Neuronal stem cell (in vitro differentiated cells): ENCODE results near the gene CARM1.
A peak's percentile ranks its signal among the peaks of the same experiment; 100 is the strongest.
"Not testable (repeated sequence)": the region's sequence is repeated elsewhere in the genome, so short reads cannot be mapped to it uniquely, and the experiment has no call there.

ENCODE experiments used
- DNase-seq: peaks from one replicate; pipeline ENCODE4 v3.0.0-alpha.2; 2013; ENCODE audit warnings: low spot score
- H2AFZ ChIP-seq: one replicate; pipeline ENCODE4 v1.6.1; 2013; ENCODE audit warnings: mild to moderate bottlenecking, low read length, inconsistent platforms
- H2AK5ac ChIP-seq: 2 replicates; pipeline ENCODE4 v1.6.1; 2013; ENCODE audit warnings: low read depth, mild to moderate bottlenecking, inconsistent platforms, low read length, moderate library complexity, mixed read lengths
- H2BK120ac ChIP-seq: 2 replicates; pipeline ENCODE4 v1.6.1; 2013; ENCODE audit warnings: low read depth, mild to moderate bottlenecking, inconsistent platforms, low read length, moderate library complexity, mixed read lengths
- H2BK12ac ChIP-seq: one replicate; pipeline ENCODE4 v1.6.1; 2013; ENCODE audit warnings: low read length, inconsistent platforms
- H2BK15ac ChIP-seq: 2 replicates; pipeline ENCODE4 v1.6.1; 2013; ENCODE audit warnings: mild to moderate bottlenecking, low read length, inconsistent platforms, mixed read lengths
- H2BK5ac ChIP-seq: one replicate; pipeline ENCODE4 v1.6.1; 2013; ENCODE audit warnings: inconsistent platforms, mild to moderate bottlenecking, low read length, moderate library complexity
- H3K14ac ChIP-seq: one replicate; pipeline ENCODE4 v1.6.1; 2013; ENCODE audit warnings: low read length, inconsistent platforms
- H3K18ac ChIP-seq: 2 replicates; pipeline ENCODE4 v1.6.1; 2013; ENCODE audit warnings: low read length, inconsistent platforms
- H3K23ac ChIP-seq: 2 replicates; pipeline ENCODE4 v1.6.1; 2013; ENCODE audit warnings: low read depth, mild to moderate bottlenecking, mixed read lengths, low read length, inconsistent platforms; ENCODE audit not compliant: poor library complexity
- H3K27ac ChIP-seq: replicated peaks from 3 replicates; pipeline ENCODE4 v1.5.1; 2013; ENCODE audit warnings: low read length, inconsistent platforms
- H3K27me3 ChIP-seq, 3 experiments: 2 replicates each; pipeline ENCODE4 v1.6.1; 2013; ENCODE audit warnings: low read length in 3 of 3, mild to moderate bottlenecking in 2 of 3, inconsistent platforms in 1 of 3, low read depth in 1 of 3, mixed read lengths in 1 of 3, moderate library complexity in 1 of 3; ENCODE audit not compliant: control insufficient read depth in 3 of 3, insufficient read depth in 3 of 3
- H3K36me3 ChIP-seq, 2 donors: replicated peaks in 1 of 2; 2 replicates each; pipeline ENCODE4 v1.6.1; 2013; ENCODE audit warnings: low read length in 2 of 2; ENCODE audit not compliant: control insufficient read depth in 2 of 2, insufficient read depth in 2 of 2
- H3K4ac ChIP-seq: 2 replicates; pipeline ENCODE4 v1.6.1; 2013; ENCODE audit warnings: inconsistent platforms, mild to moderate bottlenecking, low read length, moderate library complexity
- H3K4me1 ChIP-seq, 2 donors: 1 replicate in 1 of 2; 2 replicates in 1 of 2; pipeline ENCODE4 v1.6.1; 2013; ENCODE audit warnings: low read length in 2 of 2, low read depth in 1 of 2; ENCODE audit not compliant: control insufficient read depth in 2 of 2, insufficient read depth in 1 of 2
- H3K4me2 ChIP-seq: one replicate; pipeline ENCODE4 v1.6.1; 2013; ENCODE audit warnings: mild to moderate bottlenecking, low read length, inconsistent platforms; ENCODE audit not compliant: insufficient read depth, poor library complexity, severe bottlenecking
- H3K4me3 ChIP-seq, 2 donors: 2 replicates each; pipeline ENCODE4 v1.5.1; 2013; ENCODE audit warnings: low read length in 2 of 2, mild to moderate bottlenecking in 2 of 2, inconsistent platforms in 1 of 2, moderate library complexity in 1 of 2
- H3K79me1 ChIP-seq: one replicate; pipeline ENCODE4 v1.6.1; 2013; ENCODE audit warnings: low read depth, mild to moderate bottlenecking, inconsistent platforms, low read length, moderate library complexity
- H3K9ac ChIP-seq: one replicate; pipeline ENCODE4 v1.6.1; 2013; ENCODE audit warnings: mild to moderate bottlenecking, low read depth, low read length, inconsistent platforms; ENCODE audit not compliant: poor library complexity
- H3K9me3 ChIP-seq, 2 donors: replicated peaks in 1 of 2; 2 replicates each; pipeline versions ENCODE3 to v1.6.1; 2013; ENCODE audit warnings: low read length in 2 of 2, mild to moderate bottlenecking in 2 of 2, inconsistent platforms in 1 of 2, low read depth in 1 of 2, mixed read lengths in 1 of 2, moderate library complexity in 1 of 2; ENCODE audit not compliant: control insufficient read depth in 2 of 2, insufficient read depth in 1 of 2
- H4K8ac ChIP-seq: one replicate; pipeline ENCODE4 v1.6.1; 2013; ENCODE audit warnings: low read depth, mild to moderate bottlenecking, inconsistent platforms, low read length, moderate library complexity
- H4K91ac ChIP-seq: one replicate; pipeline ENCODE4 v1.6.1; 2013; ENCODE audit warnings: low read length, low read depth, mild to moderate bottlenecking, inconsistent platforms; ENCODE audit not compliant: poor library complexity
- WGBS, 2 donors: extraction: QIAGEN DNeasy Blood & Tissue Kit; methylation state at CpG; one replicate each; pipeline ENCODE4 v1.1.7; 2013; ENCODE audit warnings: missing lambda C conversion rate in 2 of 2, mixed read lengths in 1 of 2; ENCODE audit not compliant: insufficient read length in 2 of 2, insufficient replicate concordance in 1 of 2; ENCODE audit errors: extremely low coverage in 2 of 2; 5-methylcytosine and 5-hydroxymethylcytosine counted together

CARM1 gene

DNA sequence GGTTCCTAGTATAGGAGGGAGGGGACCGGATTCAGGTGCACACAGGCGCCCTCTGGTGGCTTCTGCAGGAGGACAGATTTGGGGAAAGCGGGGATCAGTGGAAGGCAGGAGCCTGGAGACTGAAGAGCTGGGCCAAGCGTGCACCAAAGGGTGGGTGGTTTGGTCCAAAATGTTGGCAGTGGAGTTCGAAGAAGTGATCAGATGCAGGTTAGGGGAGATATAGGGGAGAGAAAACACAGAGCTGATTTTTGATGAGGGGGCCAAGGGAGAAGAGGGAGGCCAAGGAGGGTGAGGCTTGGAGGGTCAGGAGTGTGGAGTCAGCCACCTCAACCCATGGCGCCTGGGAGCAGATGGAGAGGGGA lies 6.8 kb upstream of the CARM1 start:
- Histone ChIP-seq H2BK5ac (no peak overlapping the region), H3K27ac (no peak overlapping the region), H3K27me3 (no peaks in the 10 kb centered on the region), H3K4me3 (no peak overlapping the region), H4K91ac (no peak overlapping the region), H3K4ac (no peak overlapping the region), H3K79me1 (no peaks in the 10 kb centered on the region), H3K4me1 (peaks cover 0 to 11% of the 10 kb centered on the region in 2 donors), H3K36me3 (no peaks in the 10 kb centered on the region), H3K9ac (no peak overlapping the region), H2BK15ac (no peak overlapping the region), H3K9me3 (no peaks in the 10 kb centered on the region), H3K14ac (no peak overlapping the region), H2BK120ac (no peak overlapping the region), H3K4me2 (no peak overlapping the region), H3K23ac (no peak overlapping the region), H2BK12ac (no peak overlapping the region), H4K8ac (no peak overlapping the region), H2AFZ (peak overlapping the region; percentile 78), H3K18ac (no peak overlapping the region), H2AK5ac (no peak overlapping the region)
- DNase-seq: peak; percentile 73
- no CpG with 5 or more reads among the region's 6 CpGs for WGBS, 2 donors

DNA sequence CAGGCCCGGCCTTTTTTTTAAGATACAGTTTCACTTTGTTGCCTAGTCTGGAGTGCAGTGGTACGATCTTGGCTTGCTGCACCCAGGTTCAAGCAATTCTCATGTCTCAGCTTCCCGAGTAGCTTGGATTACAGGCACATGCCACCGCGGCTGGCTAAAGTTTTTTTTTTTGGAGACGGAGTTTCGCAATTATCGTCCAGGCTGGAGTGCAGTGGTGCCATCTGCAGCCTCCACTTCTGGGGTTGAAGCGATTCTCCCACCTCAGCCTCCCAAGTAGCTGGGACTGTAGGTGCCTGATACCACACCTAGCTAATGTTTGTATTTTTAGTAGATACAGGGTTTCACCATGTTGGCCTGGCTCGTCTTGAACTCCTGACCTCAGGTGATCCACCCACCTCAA lies 4.9 kb upstream of the CARM1 start:
- WGBS, 2 donors: no CpG with 5 or more reads among the region's 10 CpGs

DNA sequence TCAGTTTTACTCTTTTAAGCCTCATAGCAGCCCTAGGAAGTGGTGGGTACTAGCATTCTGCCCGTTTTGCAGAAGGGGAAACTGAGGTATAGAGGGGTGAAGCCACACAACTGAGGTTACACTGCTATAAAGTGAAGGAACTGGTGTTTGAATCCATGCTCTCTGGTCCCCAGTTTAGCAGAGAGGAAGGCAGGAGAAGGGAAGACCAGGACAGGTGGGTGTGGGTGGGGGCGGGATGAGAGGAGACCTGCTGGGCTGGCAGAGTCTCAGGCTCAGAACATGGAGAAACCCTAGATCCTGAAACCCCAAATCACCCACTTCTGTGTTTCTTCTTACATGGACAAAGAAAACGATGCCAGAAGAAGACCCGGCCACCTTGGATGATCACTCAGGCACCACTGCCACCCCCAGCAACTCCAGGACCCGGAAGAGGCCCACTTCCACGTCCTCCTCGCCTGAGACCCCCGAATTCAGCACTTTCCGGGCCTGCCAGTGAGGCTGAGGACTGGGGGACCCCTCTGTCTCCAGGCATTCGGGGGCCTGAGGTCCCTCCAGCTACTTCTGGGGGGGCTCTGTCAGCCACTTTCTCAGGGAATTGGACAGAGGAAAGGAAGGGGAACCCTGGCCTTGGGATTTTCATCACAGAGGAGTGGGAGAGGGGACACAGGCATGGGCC lies 2.3 kb upstream of the CARM1 start:
- Histone ChIP-seq H4K91ac (peak overlapping the region; percentile 46), H4K8ac (no peak overlapping the region), H3K23ac (no peak overlapping the region), H3K14ac (peak overlapping the region; percentile 21), H2AFZ (peak overlapping the region; percentile 40), H2BK12ac (peak overlapping the region; percentile 90), H2BK5ac (peak overlapping the region; percentile 42), H3K4me1 (peaks cover 7 to 8% of the 10 kb centered on the region in 2 donors), H2BK15ac (peak overlapping the region; percentile 53), H3K9me3 (no peaks in the 10 kb centered on the region), H3K4me2 (no peak overlapping the region), H3K9ac (no peak overlapping the region), H3K27me3 (no peaks in the 10 kb centered on the region), H3K79me1 (peaks cover 5% of the 10 kb centered on the region), H2AK5ac (peak overlapping the region; percentile 100), H3K4me3 (no peak overlapping the region), H3K4ac (peak overlapping the region; percentile 84), H3K27ac (no peak overlapping the region), H3K36me3 (peaks cover 0 to 3% of the 10 kb centered on the region in 2 donors), H3K18ac (peak overlapping the region; percentile 65), H2BK120ac (no peak overlapping the region)
- WGBS, 2 donors: no CpG with 5 or more reads among the region's 10 CpGs
- no peak for DNase-seq

More for the DNA sequence above, 4.9 kb upstream of the CARM1 start:
- Histone ChIP-seq H2BK5ac (no peak overlapping the region), H3K79me1 (no peaks in the 10 kb centered on the region), H3K9me3 (no peaks in the 10 kb centered on the region), H3K27me3 (no peaks in the 10 kb centered on the region), H3K4me2 (no peak overlapping the region), H2AFZ (no peak overlapping the region), H3K36me3 (no peaks in the 10 kb centered on the region), H3K23ac (no peak overlapping the region), H2BK15ac (no peak overlapping the region), H3K4me1 (peaks cover 4 to 15% of the 10 kb centered on the region in 2 donors), H2BK120ac (no peak overlapping the region), H3K4ac (no peak overlapping the region), H2BK12ac (no peak overlapping the region), H3K27ac (no peak overlapping the region), H2AK5ac (no peak overlapping the region), H4K8ac (no peak overlapping the region), H3K4me3 (no peak overlapping the region), H4K91ac (no peak overlapping the region), H3K18ac (no peak overlapping the region), H3K14ac (no peak overlapping the region), H3K9ac (no peak overlapping the region)
- DNase-seq: no peak

DNA sequence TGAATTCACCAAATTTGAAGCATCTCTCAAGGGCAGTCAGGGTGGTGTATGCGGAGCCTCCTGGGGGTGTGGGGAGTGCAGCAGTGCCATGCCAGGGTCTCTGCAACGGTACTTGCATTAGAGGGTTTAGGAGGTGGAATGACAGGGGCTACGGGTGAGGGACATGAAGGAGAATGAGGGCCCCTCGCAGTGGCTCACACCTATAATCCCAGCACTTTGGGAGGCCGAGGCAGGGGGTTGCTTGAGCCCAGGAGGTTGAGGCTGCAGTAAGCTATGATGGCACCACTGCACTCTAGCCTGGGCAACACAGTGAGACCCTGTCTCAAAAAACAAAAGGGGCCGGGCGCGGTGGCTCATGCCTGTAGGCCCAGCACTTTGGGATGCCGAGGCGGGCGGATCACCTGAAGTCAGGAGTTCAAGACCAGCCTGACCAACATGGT lies 1.5 kb upstream of the CARM1 start:
- peak overlapping the region; percentile 42 for H2BK5ac ChIP-seq
- not testable (repeated sequence) for H3K14ac ChIP-seq, H3K27me3 ChIP-seq, H3K79me1 ChIP-seq, H4K8ac ChIP-seq, H2AFZ ChIP-seq, H3K4ac ChIP-seq, H3K4me2 ChIP-seq, DNase-seq, H3K4me3 ChIP-seq, H2BK120ac ChIP-seq, H3K9me3 ChIP-seq, H3K9ac ChIP-seq, H3K4me1 ChIP-seq, H3K23ac ChIP-seq
- peak overlapping the region; percentile 53 for H2BK15ac ChIP-seq
- H3K18ac ChIP-seq: peak overlapping the region; percentile 92
- H2BK12ac ChIP-seq: peak overlapping the region; percentile 58
- H2AK5ac ChIP-seq: peak overlapping the region; percentile 100
- H4K91ac ChIP-seq: peak overlapping the region; percentile 79
- no CpG with 5 or more reads among the region's 11 CpGs for WGBS, 2 donors
- peaks cover 0 to 12% of the 10 kb centered on the region in 2 donors for H3K36me3 ChIP-seq
- H3K27ac ChIP-seq: peak overlapping the region; percentile 99
